HG03066 (cell line): ENCODE data around the gene PPP1R12C.
"Not testable (repeated sequence)": the region's sequence is repeated elsewhere in the genome, so short reads cannot be mapped to it uniquely, and the experiment has no call there.

Source experiments
- ATAC-seq: cut with Tn5 transposase; IDR thresholded peaks from one replicate; pipeline ENCODE4 v1.9.1; 2021; ENCODE audit warnings: low read depth; ENCODE audit not compliant: unreplicated experiment

The PPP1R12C gene

GRCh38 chr19:55112777-55113569 lies 4.5 kb downstream of the PPP1R12C start:
- no peak for ATAC-seq

GRCh38 chr19:55112246-55112776 lies 5.1 kb downstream of the PPP1R12C start:
- ATAC-seq: no peak

- no peak for ATAC-seq
Measured at GRCh38 chr19:55111238-55111831, 6.1 kb downstream of the PPP1R12C start.

- ATAC-seq: no peak
Measured at GRCh38 chr19:55109527-55110291, 7.7 kb downstream of the PPP1R12C start.

GRCh38 chr19:55107252-55107651 lies 10.2 kb downstream of the PPP1R12C start:
- ATAC-seq: not testable (repeated sequence)

- ATAC-seq: no peak
Measured at GRCh38 chr19:55106591-55106990, 10.8 kb downstream of the PPP1R12C start.

GRCh38 chr19:55105237-55105636 lies 12.2 kb downstream of the PPP1R12C start:
- no peak for ATAC-seq

GRCh38 chr19:55103190-55103589 lies 14.2 kb downstream of the PPP1R12C start:
- no peak for ATAC-seq

GRCh38 chr19:55101261-55101660 lies 16.2 kb downstream of the PPP1R12C start:
- no peak for ATAC-seq

GRCh38 chr19:55099557-55100506 lies 17.6 kb downstream of the PPP1R12C start:
- ATAC-seq: no peak

- ATAC-seq: no peak
Measured at GRCh38 chr19:55098716-55099556, 18.5 kb downstream of the PPP1R12C start.

GRCh38 chr19:55097864-55098715 lies 19.3 kb downstream of the PPP1R12C start:
- ATAC-seq: no peak

GRCh38 chr19:55096061-55096701 lies 21.3 kb downstream of the PPP1R12C start:
- ATAC-seq: no peak

- ATAC-seq: no peak
Measured at GRCh38 chr19:55095260-55096060, 22.0 kb downstream of the PPP1R12C start.

GRCh38 chr19:55094456-55095259 lies 22.8 kb downstream of the PPP1R12C start:
- ATAC-seq: no peak
